ENCODE data around the gene LIN37. TPM values are rescaled to one million over a fixed set of nuclear protein-coding genes. Genes with fewer than 3 reads are reported as not detected.

The LIN37 gene
- total and polyA plus RNA-seq, 2 experiments from 2014 or later = 12.0 to 13.6 TPM

- Histone ChIP-seq H4K20me1 (ENCODE audit: insufficient read depth, poor library complexity, severe bottlenecking) (no peaks in the 10 kb centered on the region), H3K9me2 (replicated peaks; ENCODE audit: insufficient read depth) (no peaks in the 10 kb centered on the region), H3K9me3 (ENCODE audit: low read depth) (no peaks in the 10 kb centered on the region), H3K79me2 (no peaks in the 10 kb centered on the region), H3K4me3 (no peak overlapping the region), H3K36me3 (replicated peaks; ENCODE audit: insufficient read depth, low read depth) (no peaks in the 10 kb centered on the region), H2AFZ (no peak overlapping the region), H3K27ac (no peak overlapping the region), H3K27me3 (no peaks in the 10 kb centered on the region), H3K4me1 (ENCODE audit: insufficient read depth) (no peaks in the 10 kb centered on the region), H3K4me2 (no peak overlapping the region)
- TF ChIP-seq EZH2 (IDR thresholded peaks at IDR 0.05; ENCODE audit: borderline replicate concordance) (no peak), EZH2phosphoT487 (IDR thresholded peaks at IDR 0.05; ENCODE audit: low read depth, severe bottlenecking, unreplicated experiment) (no peak), CTCF (IDR thresholded peaks at IDR 0.05; ENCODE audit: poor library complexity) (no peak)
- DNase-seq (ENCODE audit: low spot score) = no peak
- WGBS (ENCODE audit: low lambda C conversion rate, missing lambda C conversion rate) = 94% methylated on average over 18 of the region's 18 CpGs
These were observed 18.1 kb upstream of the LIN37 start for GRCh38 chr19:35730326-35730725.

- no peak overlapping the region for H3K27ac ChIP-seq
- TF ChIP-seq EZH2phosphoT487 (IDR thresholded peaks at IDR 0.05; ENCODE audit: low read depth, severe bottlenecking, unreplicated experiment) (no peak), CTCF (IDR thresholded peaks at IDR 0.05; ENCODE audit: poor library complexity) (no peak), EZH2 (IDR thresholded peaks at IDR 0.05; ENCODE audit: borderline replicate concordance) (no peak)
- 90% methylated on average over 5 of the region's 9 CpGs for WGBS (ENCODE audit: low lambda C conversion rate, missing lambda C conversion rate)
- no peaks in the 10 kb centered on the region for H3K4me1 ChIP-seq (ENCODE audit: insufficient read depth)
- no peaks in the 10 kb centered on the region for H4K20me1 ChIP-seq (ENCODE audit: insufficient read depth, poor library complexity, severe bottlenecking)
- H2AFZ ChIP-seq = no peak overlapping the region
- H3K36me3 ChIP-seq (replicated peaks; ENCODE audit: insufficient read depth, low read depth) = no peaks in the 10 kb centered on the region
- no peak overlapping the region for H3K4me3 ChIP-seq
- H3K9me2 ChIP-seq (replicated peaks; ENCODE audit: insufficient read depth) = no peaks in the 10 kb centered on the region
- H3K9me3 ChIP-seq (ENCODE audit: low read depth) = no peaks in the 10 kb centered on the region
- H3K27me3 ChIP-seq = no peaks in the 10 kb centered on the region
- no peak overlapping the region for H3K4me2 ChIP-seq
- DNase-seq (ENCODE audit: low spot score) = no peak
- no peaks in the 10 kb centered on the region for H3K79me2 ChIP-seq
These were observed 17.0 kb upstream of the LIN37 start for GRCh38 chr19:35731353-35731752.

- Histone ChIP-seq H3K9me3 (ENCODE audit: low read depth) (no peaks in the 10 kb centered on the region), H3K9me2 (replicated peaks; ENCODE audit: insufficient read depth) (no peaks in the 10 kb centered on the region), H3K27me3 (no peaks in the 10 kb centered on the region), H3K27ac (no peak overlapping the region), H3K4me1 (ENCODE audit: insufficient read depth) (no peaks in the 10 kb centered on the region), H3K36me3 (replicated peaks; ENCODE audit: insufficient read depth, low read depth) (no peaks in the 10 kb centered on the region), H2AFZ (no peak overlapping the region), H3K79me2 (no peaks in the 10 kb centered on the region), H3K4me3 (no peak overlapping the region), H3K4me2 (no peak overlapping the region), H4K20me1 (ENCODE audit: insufficient read depth, poor library complexity, severe bottlenecking) (no peaks in the 10 kb centered on the region)
- TF ChIP-seq CTCF (IDR thresholded peaks at IDR 0.05; ENCODE audit: poor library complexity) = no peak
- no peak for TF ChIP-seq EZH2phosphoT487 (IDR thresholded peaks at IDR 0.05; ENCODE audit: low read depth, severe bottlenecking, unreplicated experiment)
- no peak for TF ChIP-seq EZH2 (IDR thresholded peaks at IDR 0.05; ENCODE audit: borderline replicate concordance)
- WGBS (ENCODE audit: low lambda C conversion rate, missing lambda C conversion rate) = 95% methylated on average over 12 of the region's 21 CpGs
- DNase-seq (ENCODE audit: low spot score) = no peak
These were observed 16.5 kb upstream of the LIN37 start for GRCh38 chr19:35731779-35732405.

Measured in hepatocyte (in vitro differentiated cells).